Left lung (tissue), 10 donors: ENCODE data around the gene CACNA1E. TPM values are rescaled to one million over a fixed set of nuclear protein-coding genes. Genes with fewer than 3 reads are reported as not detected.

Experiments used
- ATAC-seq: fragments of 200-7000 bp; cut with Tn5 transposase; one replicate; pipeline ENCODE4 v1.9.1; 2020; ENCODE audit warnings: moderate library complexity
- DNase-seq, 4 donors: peaks; one replicate each; pipeline ENCODE4 v3.0.0-alpha.2; 2013 to 2020
- H3K27ac ChIP-seq, 2 donors: fragments of 200-600 bp; sonication (generic) in 1 of 2; one replicate each; pipeline versions ENCODE4 v1.5.0 to v1.8.0; 2020 to 2021
- H3K27me3 ChIP-seq, 2 donors: fragments of 200-600 bp; sonication (generic) in 1 of 2; one replicate each; pipeline versions ENCODE4 v1.5.0 to v1.8.0; 2020 to 2021
- H3K36me3 ChIP-seq, 2 donors: fragments of 200-600 bp; sonication (generic) in 1 of 2; one replicate each; pipeline versions ENCODE4 v1.5.0 to v1.8.0; 2020 to 2021
- H3K4me1 ChIP-seq, 2 donors: fragments of 200-600 bp; one replicate each; pipeline ENCODE4 v1.8.0; 2021
- H3K4me3 ChIP-seq, 2 donors: fragments of 200-600 bp; sonication (generic) in 1 of 2; one replicate each; pipeline versions ENCODE4 v1.5.0 to v1.8.0; 2020 to 2021; ENCODE audit warnings: mild to moderate bottlenecking in 1 of 2
- H3K9me3 ChIP-seq, 2 donors: fragments of 200-600 bp; sonication (generic) in 1 of 2; one replicate each; pipeline versions ENCODE4 v1.5.0 to v1.8.0; 2020 to 2021
- intact Hi-C, 2 donors: fragments of 100-400 bp; cut with DNase I; formaldehyde crosslinking; loops; one replicate each; pipeline versions ENCODE4 v1.11.2 to v1.14.2; 2022
- polyA plus RNA-seq, 6 donors: library from polyadenylated mRNA; unstranded; fragments of 120-200 nt; gene quantifications; one replicate each; pipeline ENCODE4 v1.2.1, GENCODE V29; 2013; ENCODE audit not compliant: insufficient read length in 6 of 6
- total RNA-seq, 2 donors: library from RNA; stranded (reverse); fragmentation: NEBNext Ultra II Directional; extraction: Animal tissue kit (Norgen Biotek cat#: 25700); gene quantifications; one replicate each; pipeline ENCODE4 v1.2.1, GENCODE V29; 2021
- TF ChIP-seq, protein P1 (sequence below), 2 donors: fragments of 200-600 bp; sonication (generic) in 1 of 2; IDR thresholded peaks; one replicate each; pipeline versions ENCODE4 v1.5.0 to v1.8.0; 2021; ENCODE audit warnings: antibody characterized with exemption in 2 of 2
- donor health status: DM: no; HTN: yes; CAD: no.
- donor health status: DM: no; HTN: no; CAD: no.

The CACNA1E gene
- total and polyA plus RNA-seq, 8 donors: 0.03 to 1.2 (median 0.13) TPM; not detected in 1

DNA sequence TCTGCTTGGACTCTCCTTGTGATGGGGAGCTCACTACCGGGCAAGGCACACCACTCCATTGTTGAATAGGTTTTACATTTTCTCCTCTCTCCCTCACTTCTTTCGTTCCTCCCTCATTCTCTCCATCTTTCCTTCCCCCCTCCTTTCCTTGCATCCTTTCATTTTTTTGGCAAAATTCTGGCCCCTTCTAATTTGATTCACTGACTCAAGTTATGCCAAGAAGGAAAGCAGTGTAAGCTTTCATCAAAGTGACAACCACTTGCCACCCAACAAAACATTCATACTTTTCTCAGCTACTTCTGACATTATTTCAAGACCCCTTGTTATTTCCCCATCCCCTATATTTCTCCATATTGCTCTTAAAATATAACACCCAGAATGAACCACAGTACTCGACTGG is 68.4 kb downstream of the CACNA1E start:
- TF ChIP-seq, protein P1, sequence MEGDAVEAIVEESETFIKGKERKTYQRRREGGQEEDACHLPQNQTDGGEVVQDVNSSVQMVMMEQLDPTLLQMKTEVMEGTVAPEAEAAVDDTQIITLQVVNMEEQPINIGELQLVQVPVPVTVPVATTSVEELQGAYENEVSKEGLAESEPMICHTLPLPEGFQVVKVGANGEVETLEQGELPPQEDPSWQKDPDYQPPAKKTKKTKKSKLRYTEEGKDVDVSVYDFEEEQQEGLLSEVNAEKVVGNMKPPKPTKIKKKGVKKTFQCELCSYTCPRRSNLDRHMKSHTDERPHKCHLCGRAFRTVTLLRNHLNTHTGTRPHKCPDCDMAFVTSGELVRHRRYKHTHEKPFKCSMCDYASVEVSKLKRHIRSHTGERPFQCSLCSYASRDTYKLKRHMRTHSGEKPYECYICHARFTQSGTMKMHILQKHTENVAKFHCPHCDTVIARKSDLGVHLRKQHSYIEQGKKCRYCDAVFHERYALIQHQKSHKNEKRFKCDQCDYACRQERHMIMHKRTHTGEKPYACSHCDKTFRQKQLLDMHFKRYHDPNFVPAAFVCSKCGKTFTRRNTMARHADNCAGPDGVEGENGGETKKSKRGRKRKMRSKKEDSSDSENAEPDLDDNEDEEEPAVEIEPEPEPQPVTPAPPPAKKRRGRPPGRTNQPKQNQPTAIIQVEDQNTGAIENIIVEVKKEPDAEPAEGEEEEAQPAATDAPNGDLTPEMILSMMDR (IDR thresholded peaks at IDR 0.05): no peak
- Histone ChIP-seq H3K4me3 (no peak overlapping the region), H3K27me3 (no peaks in the 10 kb centered on the region), H3K4me1 (no peaks in the 10 kb centered on the region), H3K36me3 (no peaks in the 10 kb centered on the region), H3K9me3 (no peaks in the 10 kb centered on the region), H3K27ac (no peak overlapping the region)
- ATAC-seq: no peak
- no peak for DNase-seq
- intact Hi-C loops: no loop called here

DNA sequence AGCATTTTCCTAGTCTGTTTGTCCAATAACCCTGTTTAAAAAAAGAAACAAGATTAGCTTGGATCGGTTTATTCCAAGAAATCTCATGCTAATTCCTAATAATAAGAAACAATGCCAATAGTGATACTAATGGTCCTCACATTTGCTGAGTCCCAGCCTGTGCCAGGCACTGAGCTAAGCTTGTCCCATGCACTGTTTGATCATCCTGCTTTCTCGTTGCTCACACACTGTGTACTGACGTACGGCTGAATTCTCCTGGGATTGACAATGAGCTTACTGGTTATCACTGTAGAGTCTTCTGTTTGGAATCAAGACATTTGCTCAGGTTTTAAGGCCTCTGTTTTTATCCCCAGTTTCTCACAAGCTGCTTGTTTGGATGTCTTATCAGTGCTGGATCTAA is 71.1 kb downstream of the CACNA1E start:
- no peaks in the 10 kb centered on the region for H3K36me3 ChIP-seq
- no peaks in the 10 kb centered on the region for H3K9me3 ChIP-seq
- intact Hi-C loops: no loop called here
- DNase-seq (no peak), ATAC-seq (no peak)
- H3K4me1 ChIP-seq: no peaks in the 10 kb centered on the region
- H3K4me3 ChIP-seq: no peak overlapping the region
- TF ChIP-seq, protein P1 (IDR thresholded peaks at IDR 0.05): no peak
- H3K27ac ChIP-seq: no peak overlapping the region
- H3K27me3 ChIP-seq: no peaks in the 10 kb centered on the region

DNA sequence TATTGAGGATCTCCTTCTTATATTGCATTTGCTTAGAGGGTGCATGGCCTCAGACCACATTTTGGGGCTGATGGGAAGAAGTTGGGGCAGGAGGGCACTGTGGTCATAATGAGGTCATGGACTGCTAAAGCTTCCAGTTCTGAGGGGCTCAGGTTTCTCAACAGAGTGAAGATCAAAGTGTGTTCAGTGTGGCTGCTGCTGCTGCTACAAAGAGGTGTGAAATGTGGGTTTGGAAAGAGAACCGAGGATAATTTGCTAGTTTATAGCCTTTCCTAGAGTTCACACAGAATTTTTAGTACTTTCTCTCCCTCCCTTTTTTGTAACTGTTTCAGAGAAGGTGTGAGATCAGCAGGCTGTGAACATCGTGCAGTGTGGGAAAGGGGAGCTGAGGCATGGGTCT is 73.3 kb downstream of the CACNA1E start:
- no peaks in the 10 kb centered on the region for H3K9me3 ChIP-seq
- no peaks in the 10 kb centered on the region for H3K4me1 ChIP-seq
- no peaks in the 10 kb centered on the region for H3K27me3 ChIP-seq
- no peak for ATAC-seq
- intact Hi-C loops: no loop called here
- no peak overlapping the region for H3K4me3 ChIP-seq
- no peak overlapping the region for H3K27ac ChIP-seq
- TF ChIP-seq, protein P1 (IDR thresholded peaks at IDR 0.05): no peak
- H3K36me3 ChIP-seq: no peaks in the 10 kb centered on the region
- DNase-seq: no peak

DNA sequence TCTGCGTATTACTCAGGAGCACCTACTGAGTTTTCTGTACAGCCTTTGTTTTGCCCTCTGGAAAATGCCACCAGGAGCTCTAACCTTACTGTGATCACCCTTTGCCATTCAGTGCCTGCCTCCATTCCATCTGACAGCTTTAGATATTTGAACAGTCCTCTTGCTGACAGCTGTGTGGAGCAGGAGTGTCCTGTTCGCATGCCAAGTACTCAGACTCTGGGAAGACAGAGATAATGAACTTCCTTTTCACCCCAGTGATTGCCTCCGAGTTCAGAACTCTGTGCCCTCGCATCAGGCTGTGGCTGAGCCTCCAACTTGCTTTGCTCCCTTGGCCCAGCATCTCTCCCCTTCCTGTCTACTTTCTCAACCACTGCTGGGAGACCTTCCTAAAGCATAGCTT is 74.0 kb downstream of the CACNA1E start:
- Histone ChIP-seq H3K36me3 (no peaks in the 10 kb centered on the region), H3K27ac (no peak overlapping the region), H3K4me3 (no peak overlapping the region), H3K9me3 (no peaks in the 10 kb centered on the region), H3K27me3 (no peaks in the 10 kb centered on the region), H3K4me1 (no peaks in the 10 kb centered on the region)
- intact Hi-C loops: no loop called here
- TF ChIP-seq, protein P1 (IDR thresholded peaks at IDR 0.05): no peak
- DNase-seq (no peak), ATAC-seq (no peak)

DNA sequence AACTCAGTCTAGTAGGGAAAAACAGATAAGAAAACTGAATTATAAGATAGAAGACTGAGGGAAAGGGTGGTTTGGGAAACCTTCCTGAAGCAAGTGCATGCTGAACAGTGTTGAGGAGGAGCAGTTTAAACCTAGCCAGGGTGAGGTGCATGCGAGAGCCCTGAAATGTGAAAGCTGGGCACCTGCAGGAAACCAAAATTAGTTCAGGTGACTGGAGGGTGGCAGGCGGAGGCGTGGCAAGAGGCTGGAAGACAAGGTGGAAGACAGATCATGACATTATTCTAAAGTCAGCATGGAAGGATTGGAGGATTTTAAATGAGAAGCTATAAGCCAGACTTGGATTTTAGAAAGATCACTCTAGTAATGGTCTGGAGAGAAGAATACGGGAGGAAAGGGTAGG is 75.1 kb downstream of the CACNA1E start:
- TF ChIP-seq, protein P1 (IDR thresholded peaks at IDR 0.05): no peak
- intact Hi-C loops: no loop called here
- no peaks in the 10 kb centered on the region for H3K27me3 ChIP-seq
- H3K4me3 ChIP-seq: no peak overlapping the region
- H3K4me1 ChIP-seq: no peaks in the 10 kb centered on the region
- H3K9me3 ChIP-seq: no peaks in the 10 kb centered on the region
- H3K27ac ChIP-seq: no peak overlapping the region
- no peak for ATAC-seq
- no peaks in the 10 kb centered on the region for H3K36me3 ChIP-seq
- DNase-seq: no peak
